A673 (cell line): ENCODE results near the gene RASL12. TPM values are rescaled to one million over a fixed set of nuclear protein-coding genes. Genes with fewer than 3 reads are reported as not detected.

Experiments
- BruUV-seq: library from RNA; stranded (reverse); fragments of 400-500 nt; replicated peaks from 2 replicates; lab custom pipeline; 2021; lab: Mats Ljungman, UMichigan
- CTCF ChIA-PET: fragments of 300-600 bp; sonication (Branson Sonifier 250); formaldehyde crosslinking; loops from one replicate; lab custom pipeline; 2022; ENCODE audit warnings: antibody characterized with exemption; lab: Charles Lee
- POLR2A ChIA-PET: fragments of 300-600 bp; sonication (Branson Sonifier 250); formaldehyde crosslinking; loops from one replicate; lab custom pipeline; 2022; ENCODE audit warnings: antibody characterized with exemption; ENCODE audit not compliant: low non-redundant PET; lab: Charles Lee
- DNase-seq: peaks from one replicate; pipeline ENCODE4 v3.0.0-alpha.2; 2015; ENCODE audit warnings: low spot score
- H3K27ac ChIP-seq: fragments of 200-600 bp; sonication (generic); 2 replicates; pipeline ENCODE4 v1.5.1; 2016; ENCODE audit warnings: mixed run types, low read depth, mild to moderate bottlenecking, mixed read lengths, antibody characterized with exemption, low read length; ENCODE audit not compliant: poor library complexity, severe bottlenecking
- H3K27me3 ChIP-seq: fragments of 200-600 bp; sonication (generic); replicated peaks from 2 replicates; pipeline ENCODE4 v1.6.1; 2017; ENCODE audit warnings: mixed run types, low read depth, mild to moderate bottlenecking, mixed read lengths, antibody characterized with exemption, low read length; ENCODE audit not compliant: insufficient read depth, poor library complexity
- H3K36me3 ChIP-seq: fragments of 200-600 bp; sonication (generic); 2 replicates; pipeline ENCODE4 v1.6.1; 2016; ENCODE audit warnings: mixed run types, mild to moderate bottlenecking, mixed read lengths, antibody characterized with exemption, low read length; ENCODE audit not compliant: insufficient read depth, poor library complexity, severe bottlenecking
- H3K4me1 ChIP-seq: fragments of 200-600 bp; sonication (generic); 2 replicates; pipeline ENCODE4 v1.6.1; 2017; ENCODE audit warnings: mixed run types, mild to moderate bottlenecking, mixed read lengths, antibody characterized with exemption, low read length; ENCODE audit not compliant: insufficient read depth, poor library complexity, severe bottlenecking
- H3K4me3 ChIP-seq: fragments of 200-600 bp; sonication (generic); 2 replicates; pipeline ENCODE4 v1.5.1; 2016; ENCODE audit warnings: low read depth, mixed run types, mild to moderate bottlenecking, mixed read lengths, low read length; ENCODE audit not compliant: poor library complexity, severe bottlenecking
- H3K9me3 ChIP-seq: fragments of 200-600 bp; sonication (generic); 2 replicates; pipeline ENCODE4 v1.6.1; 2016; ENCODE audit warnings: mixed run types, low read depth, mild to moderate bottlenecking, mixed read lengths, antibody characterized with exemption, low read length; ENCODE audit not compliant: poor library complexity, severe bottlenecking
- EZH2 ChIP-seq: fragments of 200-600 bp; sonication (generic); IDR thresholded peaks from 2 replicates; pipeline ENCODE4 v1.6.1; 2017; ENCODE audit warnings: borderline replicate concordance, low read depth, mild to moderate bottlenecking, mixed read lengths, antibody characterized with exemption, low read length; ENCODE audit not compliant: poor library complexity, severe bottlenecking
- intact Hi-C: fragments of 100-400 bp; cut with micrococcal nuclease; formaldehyde crosslinking; loops from one replicate; pipeline ENCODE4 v1.10.0; 2022; ENCODE audit not compliant: unreplicated experiment
- total RNA-seq: library from RNA; stranded (reverse); gene quantifications from 2 replicates; pipeline ENCODE4 v1.2.3, GENCODE V29; 2021
- TF ChIP-seq, protein P1 (sequence below): fragments of 300-800, 200-600 bp; sonication (generic); conservative IDR thresholded peaks from 2 replicates; pipeline ENCODE4 v1.5.1; 2017; ENCODE audit warnings: low read depth, mild to moderate bottlenecking, antibody characterized with exemption, low read length, moderate library complexity, mixed read lengths

RASL12 gene
- total RNA-seq, 1 experiment from 2014 or later = 0.69 TPM

DNA sequence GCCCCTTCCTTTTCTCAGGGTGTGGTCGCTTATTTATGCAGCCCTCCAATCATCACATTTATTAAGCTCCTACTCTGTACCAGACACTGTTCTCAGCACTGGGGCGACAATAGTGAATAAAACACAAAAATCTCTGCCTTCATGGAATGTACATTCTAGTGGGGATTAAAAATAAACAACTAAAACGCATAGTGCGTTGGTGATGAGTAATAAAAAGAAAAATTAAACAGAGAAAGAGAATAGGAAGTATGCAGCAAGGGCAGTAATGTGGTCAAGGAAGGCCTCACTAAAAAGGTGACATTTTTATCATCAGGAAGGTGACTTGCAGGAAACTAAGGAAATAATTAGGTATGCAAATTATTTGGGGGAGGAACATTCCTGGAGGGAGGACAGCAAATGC, 17.5 kb downstream of the RASL12 start:
- CTCF ChIA-PET = no interaction called here
- Histone ChIP-seq H3K4me1 (peaks cover 11% of the 10 kb centered on the region), H3K9me3 (no peaks in the 10 kb centered on the region), H3K4me3 (no peak overlapping the region), H3K27ac (no peak overlapping the region), H3K27me3 (no peaks in the 10 kb centered on the region), H3K36me3 (no peaks in the 10 kb centered on the region)
- no peak for DNase-seq
- no TSS peak for BruUV-seq
- no peak for TF ChIP-seq EZH2
- TF ChIP-seq, protein P1, sequence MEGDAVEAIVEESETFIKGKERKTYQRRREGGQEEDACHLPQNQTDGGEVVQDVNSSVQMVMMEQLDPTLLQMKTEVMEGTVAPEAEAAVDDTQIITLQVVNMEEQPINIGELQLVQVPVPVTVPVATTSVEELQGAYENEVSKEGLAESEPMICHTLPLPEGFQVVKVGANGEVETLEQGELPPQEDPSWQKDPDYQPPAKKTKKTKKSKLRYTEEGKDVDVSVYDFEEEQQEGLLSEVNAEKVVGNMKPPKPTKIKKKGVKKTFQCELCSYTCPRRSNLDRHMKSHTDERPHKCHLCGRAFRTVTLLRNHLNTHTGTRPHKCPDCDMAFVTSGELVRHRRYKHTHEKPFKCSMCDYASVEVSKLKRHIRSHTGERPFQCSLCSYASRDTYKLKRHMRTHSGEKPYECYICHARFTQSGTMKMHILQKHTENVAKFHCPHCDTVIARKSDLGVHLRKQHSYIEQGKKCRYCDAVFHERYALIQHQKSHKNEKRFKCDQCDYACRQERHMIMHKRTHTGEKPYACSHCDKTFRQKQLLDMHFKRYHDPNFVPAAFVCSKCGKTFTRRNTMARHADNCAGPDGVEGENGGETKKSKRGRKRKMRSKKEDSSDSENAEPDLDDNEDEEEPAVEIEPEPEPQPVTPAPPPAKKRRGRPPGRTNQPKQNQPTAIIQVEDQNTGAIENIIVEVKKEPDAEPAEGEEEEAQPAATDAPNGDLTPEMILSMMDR = no peak
- POLR2A ChIA-PET = no interaction called here
- intact Hi-C loops = loop anchor here (5.0 kb wide), 2 partner anchors 37 to 247 kb away; partner anchors contain the start of gene RNU5A-1

DNA sequence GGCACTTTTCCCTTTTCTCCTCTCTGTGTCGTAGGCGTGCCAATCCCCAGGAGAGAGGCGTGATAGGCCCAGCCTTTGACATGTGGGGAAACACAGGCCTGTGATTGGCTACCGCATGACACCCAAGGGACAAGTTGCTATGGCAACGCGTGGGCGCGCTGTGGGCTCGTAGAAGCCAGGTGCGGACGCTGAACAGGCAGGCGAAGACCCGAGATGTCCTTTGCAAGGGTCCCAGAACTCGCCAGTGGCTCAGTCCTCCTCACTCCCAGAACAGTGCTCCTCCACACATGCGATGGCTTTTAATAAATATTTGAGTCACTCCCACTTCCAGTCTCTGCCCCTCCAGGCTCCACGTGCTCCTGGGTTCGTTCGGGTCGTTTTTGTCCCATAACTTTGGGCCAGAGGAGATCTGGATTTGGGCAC, 18.4 kb downstream of the RASL12 start:
- H3K27me3 ChIP-seq = no peaks in the 10 kb centered on the region
- peak overlapping the region; percentile 22 for H3K4me3 ChIP-seq
- DNase-seq = peak; percentile 98
- CTCF ChIA-PET = no interaction called here
- H3K27ac ChIP-seq = no peak overlapping the region
- peaks cover 11% of the 10 kb centered on the region for H3K4me1 ChIP-seq
- intact Hi-C loops = no loop called here
- no TSS peak for BruUV-seq
- H3K9me3 ChIP-seq = no peaks in the 10 kb centered on the region
- no peaks in the 10 kb centered on the region for H3K36me3 ChIP-seq
- no peak for TF ChIP-seq EZH2
- TF ChIP-seq, protein P1 = no peak
- POLR2A ChIA-PET = no interaction called here

DNA sequence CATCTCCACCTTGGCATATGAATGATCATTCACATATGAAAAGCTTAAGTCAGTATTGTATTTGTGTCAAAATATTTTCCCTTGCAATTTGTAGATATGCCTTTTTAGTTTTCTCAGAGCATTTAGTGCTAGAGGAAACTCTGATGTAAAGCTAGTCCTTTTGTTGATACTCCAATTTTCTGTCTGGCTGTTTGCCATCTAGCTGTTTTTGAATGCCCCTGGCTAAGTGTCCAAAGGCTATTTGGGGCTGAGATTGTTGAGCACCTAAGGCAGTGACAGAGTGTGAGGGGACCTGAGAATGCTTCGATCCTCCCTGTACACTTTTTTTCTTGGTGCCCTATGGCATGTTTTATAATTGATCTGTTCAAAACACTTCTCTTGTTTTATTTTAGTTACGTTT, 19.6 kb downstream of the RASL12 start:
- no peak for DNase-seq
- H3K27me3 ChIP-seq = no peaks in the 10 kb centered on the region
- TF ChIP-seq, protein P1 = no peak
- no peak for TF ChIP-seq EZH2
- H3K36me3 ChIP-seq = no peaks in the 10 kb centered on the region
- peaks cover 11% of the 10 kb centered on the region for H3K4me1 ChIP-seq
- H3K27ac ChIP-seq = no peak overlapping the region
- H3K4me3 ChIP-seq = no peak overlapping the region
- BruUV-seq = no TSS peak
- no peaks in the 10 kb centered on the region for H3K9me3 ChIP-seq
- CTCF ChIA-PET = no interaction called here
- intact Hi-C loops = no loop called here
- POLR2A ChIA-PET = no interaction called here
